OCI-LY7 (cell line): ENCODE results near the gene CARD11.

Experiments used
- EZH2phosphoT487 ChIP-seq: fragments of 200-600 bp; sonication (generic); IDR thresholded peaks from 2 replicates; pipeline ENCODE4 v1.6.1; 2018; ENCODE audit warnings: low read depth, borderline replicate concordance, mild to moderate bottlenecking, mixed run types, antibody characterized with exemption, low read length, moderate library complexity, mixed read lengths
- TF ChIP-seq, protein P1 (sequence below): fragments of 200-600 bp; sonication (generic); conservative IDR thresholded peaks from 2 replicates; pipeline ENCODE4 v1.5.1; 2014; ENCODE audit warnings: mild to moderate bottlenecking, antibody characterized with exemption, low read length, moderate library complexity, mixed read lengths

DNA sequence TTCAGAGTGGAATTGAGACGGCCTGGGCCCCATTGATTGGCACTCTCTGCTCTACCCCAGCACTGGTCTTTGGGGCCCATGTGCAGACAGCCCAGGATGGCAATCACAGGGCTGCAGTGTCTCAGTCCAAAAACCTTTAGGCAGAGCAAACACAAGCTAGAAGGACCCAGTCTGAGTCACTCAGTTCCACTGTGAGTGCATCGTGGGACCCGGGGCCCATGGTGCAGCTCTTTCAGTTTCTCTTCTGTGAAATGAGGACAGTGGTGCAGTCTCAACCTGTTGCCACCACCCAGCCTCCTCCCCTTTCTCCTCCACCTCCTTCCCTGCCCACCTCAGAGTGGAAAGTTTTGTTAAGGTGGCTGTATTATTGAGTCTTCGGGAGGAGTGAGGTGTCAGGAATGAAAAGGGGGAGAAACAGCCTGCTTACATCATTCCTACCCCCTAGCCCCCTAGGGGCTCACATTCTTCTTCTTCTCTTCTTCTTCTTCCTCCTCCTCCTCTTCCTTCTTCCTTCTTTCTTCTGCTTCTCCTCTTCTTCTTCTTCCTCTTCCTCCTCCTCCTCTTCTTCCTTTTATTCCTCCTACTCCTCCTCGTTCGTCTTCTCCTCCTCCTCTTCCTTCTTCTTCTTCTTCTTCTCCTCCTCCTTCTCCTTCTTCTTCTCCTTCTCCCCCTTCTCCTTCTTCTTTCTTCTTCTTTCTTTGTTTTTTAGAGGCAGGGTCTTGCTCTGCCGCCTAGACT lies 19.5 kb upstream of the CARD11 start:
- TF ChIP-seq, protein P1, sequence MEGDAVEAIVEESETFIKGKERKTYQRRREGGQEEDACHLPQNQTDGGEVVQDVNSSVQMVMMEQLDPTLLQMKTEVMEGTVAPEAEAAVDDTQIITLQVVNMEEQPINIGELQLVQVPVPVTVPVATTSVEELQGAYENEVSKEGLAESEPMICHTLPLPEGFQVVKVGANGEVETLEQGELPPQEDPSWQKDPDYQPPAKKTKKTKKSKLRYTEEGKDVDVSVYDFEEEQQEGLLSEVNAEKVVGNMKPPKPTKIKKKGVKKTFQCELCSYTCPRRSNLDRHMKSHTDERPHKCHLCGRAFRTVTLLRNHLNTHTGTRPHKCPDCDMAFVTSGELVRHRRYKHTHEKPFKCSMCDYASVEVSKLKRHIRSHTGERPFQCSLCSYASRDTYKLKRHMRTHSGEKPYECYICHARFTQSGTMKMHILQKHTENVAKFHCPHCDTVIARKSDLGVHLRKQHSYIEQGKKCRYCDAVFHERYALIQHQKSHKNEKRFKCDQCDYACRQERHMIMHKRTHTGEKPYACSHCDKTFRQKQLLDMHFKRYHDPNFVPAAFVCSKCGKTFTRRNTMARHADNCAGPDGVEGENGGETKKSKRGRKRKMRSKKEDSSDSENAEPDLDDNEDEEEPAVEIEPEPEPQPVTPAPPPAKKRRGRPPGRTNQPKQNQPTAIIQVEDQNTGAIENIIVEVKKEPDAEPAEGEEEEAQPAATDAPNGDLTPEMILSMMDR, result no peak
- no peak for TF ChIP-seq EZH2phosphoT487
